SJSA1 (cell line): Measurements from ENCODE around the gene FBXO42. TPM values are rescaled to one million over a fixed set of nuclear protein-coding genes. Genes with fewer than 3 reads are reported as not detected.
"Not testable (repeated sequence)": the region's sequence is repeated elsewhere in the genome, so short reads cannot be mapped to it uniquely, and the experiment has no call there.

Source experiments
- DNase-seq, 2 experiments: peaks; one replicate each; pipeline ENCODE4 v3.0.0-alpha.2; 2015 to 2020; ENCODE audit warnings: low spot score in 2 of 2, low read depth in 1 of 2
- H3K27ac ChIP-seq: fragments of 250-450 bp; sonication (Bioruptor Pico); 2 replicates; pipeline ENCODE4 v1.5.1; 2020; ENCODE audit warnings: mild to moderate bottlenecking, moderate library complexity
- H3K27me3 ChIP-seq: fragments of 250-450 bp; sonication (Bioruptor Pico); replicated peaks from 2 replicates; pipeline ENCODE4 v1.5.1; 2020; ENCODE audit warnings: mild to moderate bottlenecking, moderate library complexity
- H3K36me3 ChIP-seq: fragments of 250-450 bp; sonication (Bioruptor Pico); 2 replicates; pipeline ENCODE4 v1.5.1; 2020; ENCODE audit warnings: mild to moderate bottlenecking
- H3K4me1 ChIP-seq: fragments of 250-450 bp; sonication (Bioruptor Pico); replicated peaks from 2 replicates; pipeline ENCODE4 v1.6.1; 2021; ENCODE audit warnings: mild to moderate bottlenecking
- H3K4me3 ChIP-seq: fragments of 250-450 bp; sonication (Bioruptor Pico); 2 replicates; pipeline ENCODE4 v1.5.1; 2020; ENCODE audit warnings: mild to moderate bottlenecking
- H3K9me3 ChIP-seq: fragments of 250-450 bp; sonication (Bioruptor Pico); replicated peaks from 2 replicates; pipeline ENCODE4 v1.5.1; 2020; ENCODE audit warnings: mild to moderate bottlenecking
- total RNA-seq: library from RNA; depleted of rRNA; stranded (reverse); fragments of >200 nt; shearing (Covaris generic); gene quantifications from 2 replicates; pipeline ENCODE4 v1.2.3, GENCODE V29; 2014

Gene FBXO42
- total RNA-seq, 1 experiment from 2014 or later = 20.0 TPM

GRCh38 chr1:16365146-16365498, 12.8 kb upstream of the FBXO42 start:
- Histone ChIP-seq H3K36me3 (peaks cover 23% of the 10 kb centered on the region), H3K4me1 (peaks cover 17% of the 10 kb centered on the region)
- H3K9me3 ChIP-seq, H3K27ac ChIP-seq, H3K27me3 ChIP-seq, H3K4me3 ChIP-seq, DNase-seq: not testable (repeated sequence)

DNA sequence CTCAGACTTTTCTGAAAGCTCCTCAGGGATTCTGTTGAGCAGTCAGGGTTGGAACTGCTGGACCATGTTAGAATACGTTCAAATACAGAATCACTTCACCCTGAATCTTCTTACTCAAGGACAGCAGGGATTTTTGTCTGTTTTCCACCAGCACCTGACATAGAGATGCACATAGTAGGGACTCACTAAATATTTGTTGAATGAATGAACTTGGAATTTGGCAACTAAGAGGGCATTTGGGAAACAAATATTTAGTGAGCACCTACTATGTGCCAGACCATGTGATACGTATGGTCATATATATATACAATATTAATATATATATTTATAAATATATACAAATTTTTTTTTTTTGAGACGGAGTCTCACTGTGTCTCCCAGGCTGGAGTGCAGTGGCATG, 4.6 kb upstream of the FBXO42 start:
- H3K36me3 ChIP-seq = peaks cover 4% of the 10 kb centered on the region
- H3K4me3 ChIP-seq = no peak overlapping the region

GRCh38 chr1:16354619-16355018, 2.3 kb upstream of the FBXO42 start:
- Histone ChIP-seq H3K4me1 (peaks cover 19% of the 10 kb centered on the region), H3K9me3 (no peaks in the 10 kb centered on the region), H3K27me3 (no peaks in the 10 kb centered on the region), H3K4me3 (no peak overlapping the region), H3K27ac (no peak overlapping the region), H3K36me3 (peaks cover 9% of the 10 kb centered on the region)
- DNase-seq = no peak

More for the DNA sequence above, 4.6 kb upstream of the FBXO42 start:
- no peaks in the 10 kb centered on the region for H3K27me3 ChIP-seq
- H3K9me3 ChIP-seq = no peaks in the 10 kb centered on the region
- DNase-seq = no peak
- peaks cover 7% of the 10 kb centered on the region for H3K4me1 ChIP-seq
- H3K27ac ChIP-seq = no peak overlapping the region

- no peak for DNase-seq
These were observed 709 bp upstream of the FBXO42 start for GRCh38 chr1:16352842-16353535.

GRCh38 chr1:16351456-16351993, 755 bp downstream of the FBXO42 start:
- Histone ChIP-seq H3K27me3 (no peaks in the 10 kb centered on the region), H3K36me3 (peaks cover 12% of the 10 kb centered on the region), H3K4me3 (peak overlapping the region; percentile 88), H3K27ac (peak overlapping the region; percentile 63), H3K4me1 (peaks cover 32% of the 10 kb centered on the region), H3K9me3 (no peaks in the 10 kb centered on the region)
- DNase-seq = peak in 1 of 2 experiments; percentile 49

More at GRCh38 chr1:16352842-16353535, 709 bp upstream of the FBXO42 start:
- Histone ChIP-seq H3K27ac (peak overlapping the region; percentile 63), H3K4me1 (peaks cover 32% of the 10 kb centered on the region), H3K36me3 (peaks cover 12% of the 10 kb centered on the region), H3K27me3 (no peaks in the 10 kb centered on the region), H3K4me3 (peak overlapping the region; percentile 88), H3K9me3 (no peaks in the 10 kb centered on the region)

GRCh38 chr1:16349847-16350406, 2.4 kb downstream of the FBXO42 start:
- Histone ChIP-seq H3K4me3 (no peak overlapping the region), H3K36me3 (peaks cover 12% of the 10 kb centered on the region), H3K27me3 (no peaks in the 10 kb centered on the region), H3K27ac (peak overlapping the region; percentile 87), H3K4me1 (peaks cover 32% of the 10 kb centered on the region), H3K9me3 (no peaks in the 10 kb centered on the region)
- peak in 1 of 2 experiments; percentile 19 for DNase-seq

GRCh38 chr1:16348414-16349182, 3.7 kb downstream of the FBXO42 start:
- Histone ChIP-seq H3K4me1 (peaks cover 32% of the 10 kb centered on the region), H3K36me3 (peaks cover 12% of the 10 kb centered on the region), H3K27me3 (no peaks in the 10 kb centered on the region), H3K9me3 (no peaks in the 10 kb centered on the region), H3K4me3 (no peak overlapping the region), H3K27ac (peak overlapping the region; percentile 87)
- DNase-seq = peak; percentile 56 to 91

DNA sequence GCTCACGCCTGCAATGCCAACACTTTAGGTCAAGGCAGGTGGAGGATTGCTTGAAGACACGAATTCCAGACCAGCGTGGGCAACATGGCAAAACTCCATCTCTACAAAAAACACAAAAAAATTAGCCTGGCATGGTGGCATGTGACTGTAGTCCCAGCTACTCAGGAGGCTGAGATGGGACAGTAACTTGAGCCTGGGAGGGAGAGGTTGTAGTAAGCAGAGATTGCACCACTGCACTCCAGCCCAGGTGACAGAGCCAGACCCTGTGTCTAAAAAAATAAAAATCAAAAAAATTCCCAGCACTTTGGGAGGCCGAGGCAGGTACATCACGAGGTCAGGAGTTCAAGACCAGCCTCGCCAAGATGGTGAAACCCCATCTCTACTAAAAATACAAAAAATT, 9.0 kb downstream of the FBXO42 start:
- not testable (repeated sequence) for DNase-seq, H3K27me3 ChIP-seq, H3K27ac ChIP-seq, H3K4me3 ChIP-seq, H3K4me1 ChIP-seq, H3K9me3 ChIP-seq
- H3K36me3 ChIP-seq = peaks cover 16% of the 10 kb centered on the region

DNA sequence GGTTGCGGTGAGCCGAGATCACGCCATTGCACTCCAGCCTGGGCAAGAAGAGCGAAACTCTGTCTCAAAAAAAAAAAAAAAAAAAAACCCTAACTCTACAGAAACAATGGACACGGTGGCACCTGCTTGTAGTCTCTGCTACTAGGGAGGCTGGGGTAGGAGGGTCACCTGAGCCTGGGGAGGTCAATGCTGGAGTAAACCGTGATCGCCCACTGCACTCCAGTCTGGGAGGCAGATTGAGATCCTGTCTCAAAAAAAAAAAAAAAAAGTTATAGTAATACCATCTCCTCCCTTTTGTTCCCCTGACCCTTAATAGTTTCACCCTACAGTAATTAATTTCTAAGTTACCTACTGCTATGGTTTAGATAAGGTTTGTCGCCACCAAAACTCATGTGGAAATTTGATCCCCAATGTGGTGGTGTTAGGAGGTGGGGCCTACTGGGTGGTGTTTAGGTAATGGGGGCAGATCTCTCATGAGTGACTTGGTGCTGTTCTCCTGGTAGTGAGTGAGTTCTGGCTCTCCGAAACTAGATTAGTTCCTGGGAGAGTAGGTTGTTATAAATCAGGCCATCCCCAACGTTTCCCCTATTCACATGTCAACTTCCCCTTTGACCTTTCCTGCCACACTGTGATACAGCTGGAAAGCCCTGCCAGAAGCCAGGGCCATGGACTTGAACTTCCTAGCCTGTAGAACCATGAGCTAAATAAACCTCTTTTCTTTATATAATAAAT, 9.8 kb downstream of the FBXO42 start:
- no peaks in the 10 kb centered on the region for H3K9me3 ChIP-seq
- H3K4me3 ChIP-seq = no peak overlapping the region
- DNase-seq = no peak
- no peaks in the 10 kb centered on the region for H3K4me1 ChIP-seq
- H3K27ac ChIP-seq = no peak overlapping the region
- H3K36me3 ChIP-seq = peaks cover 16% of the 10 kb centered on the region
- no peaks in the 10 kb centered on the region for H3K27me3 ChIP-seq

DNA sequence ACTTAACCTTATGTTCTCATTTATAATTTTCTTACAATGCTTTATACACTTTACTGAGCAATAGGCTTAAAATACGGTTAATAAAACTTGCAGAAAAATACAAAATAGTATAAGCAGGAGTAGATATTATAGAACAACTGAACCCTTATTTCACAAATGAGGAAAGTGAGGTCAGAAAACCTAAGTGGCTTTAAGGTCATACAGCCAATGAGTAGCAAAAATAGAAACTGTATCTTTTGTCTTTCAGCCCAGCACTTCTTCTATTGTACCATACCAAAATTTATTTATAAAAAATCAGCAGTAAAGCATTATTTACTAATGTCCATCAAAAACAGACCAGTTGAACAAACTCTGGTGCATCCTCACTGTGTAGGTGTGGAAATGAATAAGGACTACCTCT, 11.6 kb downstream of the FBXO42 start:
- no peak overlapping the region for H3K4me3 ChIP-seq
- H3K36me3 ChIP-seq = peaks cover 16% of the 10 kb centered on the region
- no peaks in the 10 kb centered on the region for H3K4me1 ChIP-seq
- no peak for DNase-seq
- no peaks in the 10 kb centered on the region for H3K27me3 ChIP-seq
- H3K27ac ChIP-seq = no peak overlapping the region
- no peaks in the 10 kb centered on the region for H3K9me3 ChIP-seq

GRCh38 chr1:16338961-16339360, 13.3 kb downstream of the FBXO42 start:
- H3K9me3 ChIP-seq = no peaks in the 10 kb centered on the region
- no peak for DNase-seq
- H3K27me3 ChIP-seq = no peaks in the 10 kb centered on the region
- H3K4me1 ChIP-seq = peaks cover 12% of the 10 kb centered on the region
- H3K4me3 ChIP-seq = no peak overlapping the region
- peaks cover 16% of the 10 kb centered on the region for H3K36me3 ChIP-seq
- no peak overlapping the region for H3K27ac ChIP-seq

GRCh38 chr1:16334655-16335340, 17.5 kb downstream of the FBXO42 start:
- Histone ChIP-seq H3K27ac (no peak overlapping the region), H3K4me1 (peaks cover 12% of the 10 kb centered on the region), H3K27me3 (no peaks in the 10 kb centered on the region), H3K4me3 (no peak overlapping the region), H3K36me3 (no peaks in the 10 kb centered on the region), H3K9me3 (no peaks in the 10 kb centered on the region)
- DNase-seq = peak in 1 of 2 experiments; percentile 8

- Histone ChIP-seq H3K36me3 (peaks cover 13% of the 10 kb centered on the region), H3K27ac (no peak overlapping the region), H3K4me1 (peaks cover 11% of the 10 kb centered on the region), H3K4me3 (no peak overlapping the region), H3K27me3 (no peaks in the 10 kb centered on the region), H3K9me3 (no peaks in the 10 kb centered on the region)
- DNase-seq = no peak
These were observed 25.4 kb downstream of the FBXO42 start for GRCh38 chr1:16326833-16327404.
